Activated CD8-positive, alpha-beta T cell treated with anti-CD3 and anti-CD28 coated beads, Interleukin-2, amount 10 ng/mL, durations not matched to agents 7 days and 5 days (primary cell): ENCODE data around the gene AMBRA1. TPM values are rescaled to one million over a fixed set of nuclear protein-coding genes. Genes with fewer than 3 reads are reported as not detected.

Experiments
- ATAC-seq: fragments of 150-1000 bp; cut with Tn5 transposase; one replicate; pipeline ENCODE4 v1.10.0; 2021; ENCODE audit warnings: moderate library complexity
- CTCF ChIA-PET: fragments of 350-600 bp; sonication (Branson Sonifier 250); formaldehyde crosslinking; loops from one replicate; lab custom pipeline; 2021; ENCODE audit warnings: antibody characterized with exemption; lab: Charles Lee
- POLR2A ChIA-PET: fragments of 350-600 bp; sonication (Branson Sonifier 250); formaldehyde crosslinking; loops from one replicate; lab custom pipeline; 2021; ENCODE audit warnings: antibody characterized with exemption; lab: Charles Lee
- DNase-seq: peaks from one replicate; pipeline ENCODE4 v3.0.0-alpha.2; 2020
- H3K27ac Mint-ChIP-seq: one replicate; pipeline ENCODE4 v1.8.0; 2021; ENCODE audit warnings: mild to moderate bottlenecking, mixed read lengths
- H3K27me3 Mint-ChIP-seq: one replicate; pipeline ENCODE4 v1.8.0; 2021; ENCODE audit warnings: low read depth, mixed read lengths
- H3K36me3 Mint-ChIP-seq: one replicate; pipeline ENCODE4 v1.8.0; 2021; ENCODE audit warnings: low read depth, mixed read lengths
- H3K4me1 Mint-ChIP-seq: one replicate; pipeline ENCODE4 v1.8.0; 2021; ENCODE audit warnings: low read depth, mixed read lengths
- H3K4me3 Mint-ChIP-seq: one replicate; pipeline ENCODE4 v1.8.0; 2021; ENCODE audit warnings: mild to moderate bottlenecking, mixed read lengths
- H3K9me3 Mint-ChIP-seq: one replicate; pipeline ENCODE4 v1.8.0; 2022; ENCODE audit warnings: mixed read lengths; ENCODE audit not compliant: insufficient read depth
- total RNA-seq, 2 experiments: library from RNA; stranded (reverse); gene quantifications; one replicate each; pipeline ENCODE4 v1.2.3, GENCODE V29; 2021

AMBRA1 gene
- total RNA-seq, 2 experiments from 2014 or later = 34.0 to 35.1 TPM

DNA sequence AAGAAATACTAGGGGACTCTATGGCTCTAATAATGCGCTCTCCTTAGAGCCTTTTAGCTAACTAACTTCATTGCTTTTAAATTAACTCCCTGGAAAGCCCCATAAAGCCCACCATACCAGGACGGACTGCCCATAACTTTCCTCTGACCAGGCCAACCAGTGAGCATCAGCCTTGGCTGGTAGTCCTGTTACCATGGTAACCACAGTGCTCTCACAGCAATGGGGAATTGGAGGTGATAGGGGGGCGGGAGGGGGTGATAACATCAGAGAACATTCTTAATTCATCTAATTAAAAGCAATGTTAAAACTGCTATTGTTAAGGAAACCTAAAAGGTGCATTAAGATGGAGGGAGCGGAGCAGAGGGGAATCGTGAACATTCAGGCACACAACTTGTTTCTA lies 175.1 kb downstream of the AMBRA1 start:
- no peak for DNase-seq
- Mint-ChIP-seq H3K4me1 (peaks cover 14% of the 10 kb centered on the region), H3K9me3 (no peaks in the 10 kb centered on the region), H3K27ac (no peak overlapping the region), H3K4me3 (no peak overlapping the region), H3K36me3 (peaks cover 35% of the 10 kb centered on the region), H3K27me3 (no peaks in the 10 kb centered on the region)
- ChIA-PET CTCF (interaction anchor here (1.0 kb wide), 1 partner anchor 111 kb away, joined by 4 read pairs; no protein-coding TSS in a partner anchor), POLR2A (no interaction called here)
- ATAC-seq = no peak

DNA sequence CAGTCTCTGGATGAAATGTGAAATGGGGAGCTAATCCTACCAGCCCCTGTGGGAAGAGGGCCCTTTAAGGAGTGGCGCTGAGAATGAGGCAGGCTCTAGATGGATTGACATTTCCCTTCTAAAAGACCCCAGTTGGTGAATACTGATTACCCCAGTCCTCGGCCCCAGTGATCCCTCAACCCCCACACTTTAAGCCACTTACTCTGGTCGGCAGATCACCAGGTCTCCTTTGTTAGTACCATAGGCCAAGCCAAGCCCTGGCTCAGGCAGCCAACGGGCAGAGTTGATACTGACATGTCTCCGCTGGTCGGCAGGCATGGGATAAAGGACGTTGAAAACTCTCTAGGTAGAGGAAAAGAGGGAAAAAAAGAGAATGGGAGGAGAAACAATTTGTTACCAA lies 176.1 kb downstream of the AMBRA1 start:
- H3K4me3 Mint-ChIP-seq = no peak overlapping the region
- no peak overlapping the region for H3K27ac Mint-ChIP-seq
- DNase-seq = no peak
- H3K27me3 Mint-ChIP-seq = no peaks in the 10 kb centered on the region
- ChIA-PET CTCF (interaction anchor here (1.2 kb wide), 1 partner anchor 112 kb away, joined by 3 read pairs; no protein-coding TSS in a partner anchor), POLR2A (no interaction called here)
- ATAC-seq = no peak
- peaks cover 38% of the 10 kb centered on the region for H3K36me3 Mint-ChIP-seq
- H3K4me1 Mint-ChIP-seq = peaks cover 24% of the 10 kb centered on the region
- no peaks in the 10 kb centered on the region for H3K9me3 Mint-ChIP-seq

DNA sequence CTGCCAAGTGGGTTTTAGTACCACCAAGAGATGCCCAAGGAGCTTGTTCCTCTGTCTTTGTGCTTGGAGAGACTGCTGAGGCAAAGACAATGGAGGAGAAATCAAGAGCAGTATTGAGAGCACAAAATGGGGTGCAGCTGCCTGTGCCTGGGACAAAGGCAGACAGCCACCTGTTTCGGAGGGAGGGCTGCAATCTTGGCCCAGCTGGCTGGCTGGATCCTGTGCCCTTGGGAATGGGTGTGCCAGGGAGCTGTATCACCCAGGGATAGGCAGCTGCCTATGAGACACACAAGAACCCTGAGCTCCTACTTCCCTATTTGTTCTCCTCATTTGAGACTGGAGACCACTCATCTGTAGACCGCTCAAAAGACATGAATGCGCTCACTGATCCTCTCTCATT lies 178.9 kb downstream of the AMBRA1 start:
- H3K27me3 Mint-ChIP-seq = no peaks in the 10 kb centered on the region
- no peaks in the 10 kb centered on the region for H3K9me3 Mint-ChIP-seq
- no peak overlapping the region for H3K27ac Mint-ChIP-seq
- ChIA-PET CTCF (no interaction called here), POLR2A (no interaction called here)
- no peak overlapping the region for H3K4me3 Mint-ChIP-seq
- H3K36me3 Mint-ChIP-seq = peaks cover 34% of the 10 kb centered on the region
- H3K4me1 Mint-ChIP-seq = peaks cover 24% of the 10 kb centered on the region
- ATAC-seq (no peak), DNase-seq (no peak)

DNA sequence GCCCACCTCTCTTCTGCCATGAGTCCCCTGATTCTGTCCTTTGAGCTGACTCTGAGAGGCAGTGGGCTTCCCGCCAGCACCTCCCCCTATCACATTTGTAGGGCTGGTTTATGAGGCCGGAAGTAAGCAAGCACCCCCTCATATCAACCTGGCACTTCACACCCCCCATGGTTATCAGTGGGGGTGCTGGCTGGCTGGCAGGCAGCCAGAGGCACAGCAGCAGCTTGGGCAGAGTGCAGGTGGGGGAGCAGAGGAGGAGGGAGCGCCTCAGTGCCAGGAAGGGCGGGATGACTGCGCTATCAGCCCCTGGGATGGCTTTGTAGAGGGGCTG lies 179.4 kb downstream of the AMBRA1 start:
- POLR2A ChIA-PET = no interaction called here
- H3K4me1 Mint-ChIP-seq = peaks cover 24% of the 10 kb centered on the region
- peaks cover 34% of the 10 kb centered on the region for H3K36me3 Mint-ChIP-seq
- ATAC-seq = peak; percentile 37
- DNase-seq = no peak
- no peaks in the 10 kb centered on the region for H3K9me3 Mint-ChIP-seq
- CTCF ChIA-PET = no interaction called here
- H3K27ac Mint-ChIP-seq = peak overlapping the region; percentile 18
- H3K4me3 Mint-ChIP-seq = no peak overlapping the region
- H3K27me3 Mint-ChIP-seq = no peaks in the 10 kb centered on the region

DNA sequence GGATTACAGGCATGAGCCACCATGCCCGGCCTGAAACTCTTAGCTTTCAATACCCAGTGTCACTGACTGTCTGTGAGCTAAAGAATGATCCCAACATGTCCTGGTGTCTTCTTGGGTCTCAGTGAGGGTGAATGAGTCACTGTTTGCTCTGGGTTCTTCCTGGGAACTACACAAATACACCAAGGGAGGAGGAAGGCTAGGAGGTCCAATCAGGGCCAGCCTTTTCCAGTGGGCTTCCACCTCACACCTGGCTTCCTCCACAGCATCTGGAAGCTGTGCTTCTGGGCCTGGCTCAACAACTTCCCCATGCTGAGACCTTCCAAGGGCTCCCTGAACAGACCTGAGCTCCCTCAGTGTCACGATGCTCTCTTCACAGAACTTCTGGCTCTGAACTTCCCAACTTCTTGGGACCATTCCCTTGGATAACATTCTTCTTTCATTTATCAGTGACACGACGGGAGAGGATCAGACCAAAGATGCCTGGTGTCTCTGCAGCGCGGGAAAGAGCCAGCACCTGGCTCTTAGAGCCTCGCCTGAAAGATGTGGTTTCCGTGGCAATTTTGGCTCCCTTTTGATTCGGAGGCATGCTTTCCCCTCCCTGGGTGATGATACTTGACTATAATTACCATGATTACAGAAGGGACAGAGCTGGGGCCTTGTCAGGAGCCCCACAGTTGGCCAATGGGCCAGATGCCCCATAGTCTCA lies 179.9 kb downstream of the AMBRA1 start:
- no peak overlapping the region for H3K4me3 Mint-ChIP-seq
- ChIA-PET POLR2A (interaction anchor here (0.6 kb wide), 1 partner anchor 323 kb away, joined by 5 read pairs; no protein-coding TSS in a partner anchor), CTCF (interaction anchor here (0.6 to 1.6 kb wide), 2 partner anchors 116 to 175 kb away, joined by 3 read pairs; no protein-coding TSS in a partner anchor)
- peaks cover 24% of the 10 kb centered on the region for H3K4me1 Mint-ChIP-seq
- H3K9me3 Mint-ChIP-seq = no peaks in the 10 kb centered on the region
- H3K27ac Mint-ChIP-seq = peak overlapping the region; percentile 18
- H3K27me3 Mint-ChIP-seq = no peaks in the 10 kb centered on the region
- peak; percentile 69 for ATAC-seq
- DNase-seq = peak; percentile 30
- peaks cover 34% of the 10 kb centered on the region for H3K36me3 Mint-ChIP-seq

DNA sequence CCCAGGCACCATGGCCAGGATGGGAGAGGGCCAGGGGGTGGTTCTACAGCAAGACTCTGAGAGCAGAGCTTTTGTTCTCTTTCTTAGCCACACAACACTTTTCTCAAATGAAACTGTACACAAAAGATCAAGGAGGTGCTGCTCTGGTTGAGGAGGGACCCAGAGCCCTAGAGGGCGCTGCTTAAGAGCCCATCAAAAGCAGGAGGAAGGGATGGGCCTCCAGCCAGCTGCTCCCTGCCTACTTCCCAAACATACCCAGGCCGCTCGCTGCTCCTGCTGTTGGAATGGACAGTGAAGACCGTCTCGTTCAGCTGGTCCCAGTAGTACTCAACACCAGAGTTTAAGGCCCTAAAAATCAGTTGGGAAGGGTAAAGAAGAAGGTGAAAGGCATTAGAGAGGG lies 183.8 kb downstream of the AMBRA1 start:
- no peaks in the 10 kb centered on the region for H3K27me3 Mint-ChIP-seq
- no peak for DNase-seq
- ChIA-PET CTCF (interaction anchor here (1.4 to 1.6 kb wide), 2 partner anchors 57 to 120 kb away, joined by 3 to 6 read pairs; no protein-coding TSS in a partner anchor), POLR2A (no interaction called here)
- H3K4me3 Mint-ChIP-seq = no peak overlapping the region
- H3K4me1 Mint-ChIP-seq = peaks cover 21% of the 10 kb centered on the region
- no peak overlapping the region for H3K27ac Mint-ChIP-seq
- peaks cover 24% of the 10 kb centered on the region for H3K36me3 Mint-ChIP-seq
- ATAC-seq = no peak
- no peaks in the 10 kb centered on the region for H3K9me3 Mint-ChIP-seq

DNA sequence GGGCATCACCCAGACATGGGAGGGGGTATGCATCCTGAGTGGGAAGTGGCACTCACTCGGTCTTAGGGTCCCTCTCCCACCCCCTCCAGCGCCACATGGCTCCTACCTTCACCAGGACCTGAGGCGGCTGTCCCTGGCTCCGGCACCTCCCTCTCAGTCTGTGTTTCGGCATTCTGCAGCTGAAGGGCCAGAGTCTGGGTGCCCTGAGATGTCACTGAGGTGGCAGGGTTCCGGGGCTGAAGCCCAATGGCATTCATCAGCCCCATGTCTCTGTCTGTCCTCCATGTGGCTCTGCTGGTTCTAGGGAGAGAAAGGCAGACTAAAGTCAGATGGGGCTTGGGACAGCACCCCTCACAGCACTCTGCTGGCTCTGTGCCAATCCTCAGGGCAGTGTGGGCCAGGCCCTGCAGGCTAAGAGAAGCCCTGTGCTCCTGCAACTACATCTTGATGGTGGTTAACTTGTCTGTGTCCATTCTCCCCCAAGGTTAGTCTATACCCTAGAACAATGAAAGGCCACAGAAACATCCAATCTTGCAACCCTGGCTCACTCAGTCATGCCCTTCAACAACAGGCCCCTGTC lies 185.3 kb downstream of the AMBRA1 start:
- no peak overlapping the region for H3K4me3 Mint-ChIP-seq
- no peak overlapping the region for H3K27ac Mint-ChIP-seq
- H3K36me3 Mint-ChIP-seq = peaks cover 12% of the 10 kb centered on the region
- CTCF ChIA-PET = interaction anchor here (0.8 kb wide), 1 partner anchor 20 kb away, joined by 3 read pairs; no protein-coding TSS in a partner anchor
- no peaks in the 10 kb centered on the region for H3K9me3 Mint-ChIP-seq
- H3K4me1 Mint-ChIP-seq = peaks cover 7% of the 10 kb centered on the region
- ATAC-seq (no peak), DNase-seq (no peak)
- H3K27me3 Mint-ChIP-seq = no peaks in the 10 kb centered on the region
- POLR2A ChIA-PET = no interaction called here

DNA sequence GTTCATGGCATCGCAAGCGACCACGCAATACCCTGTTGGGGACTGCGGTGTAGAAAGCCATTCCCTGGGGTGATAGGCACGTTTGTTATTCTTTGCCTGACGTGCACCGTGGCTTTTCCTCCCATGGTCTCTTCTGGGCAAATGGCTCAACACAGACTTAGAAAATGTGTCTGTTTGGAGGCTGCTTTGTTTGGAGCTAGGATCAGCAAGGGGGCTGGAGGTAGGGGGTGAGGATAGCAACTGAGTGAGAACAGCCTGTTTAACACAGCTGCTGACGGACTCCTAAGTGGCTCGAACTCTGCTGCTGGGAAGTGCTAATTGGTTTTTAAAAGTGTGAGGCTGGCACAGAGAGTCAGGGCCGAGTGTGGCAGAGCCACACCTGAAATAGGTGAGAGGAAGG lies 186.2 kb downstream of the AMBRA1 start:
- peaks cover 10% of the 10 kb centered on the region for H3K36me3 Mint-ChIP-seq
- no peaks in the 10 kb centered on the region for H3K4me1 Mint-ChIP-seq
- no peak for DNase-seq
- H3K9me3 Mint-ChIP-seq = no peaks in the 10 kb centered on the region
- ATAC-seq = no peak
- no peak overlapping the region for H3K27ac Mint-ChIP-seq
- H3K27me3 Mint-ChIP-seq = no peaks in the 10 kb centered on the region
- POLR2A ChIA-PET = no interaction called here
- CTCF ChIA-PET = interaction anchor here (1.1 kb wide), 1 partner anchor 55 kb away, joined by 3 read pairs; no protein-coding TSS in a partner anchor
- no peak overlapping the region for H3K4me3 Mint-ChIP-seq

DNA sequence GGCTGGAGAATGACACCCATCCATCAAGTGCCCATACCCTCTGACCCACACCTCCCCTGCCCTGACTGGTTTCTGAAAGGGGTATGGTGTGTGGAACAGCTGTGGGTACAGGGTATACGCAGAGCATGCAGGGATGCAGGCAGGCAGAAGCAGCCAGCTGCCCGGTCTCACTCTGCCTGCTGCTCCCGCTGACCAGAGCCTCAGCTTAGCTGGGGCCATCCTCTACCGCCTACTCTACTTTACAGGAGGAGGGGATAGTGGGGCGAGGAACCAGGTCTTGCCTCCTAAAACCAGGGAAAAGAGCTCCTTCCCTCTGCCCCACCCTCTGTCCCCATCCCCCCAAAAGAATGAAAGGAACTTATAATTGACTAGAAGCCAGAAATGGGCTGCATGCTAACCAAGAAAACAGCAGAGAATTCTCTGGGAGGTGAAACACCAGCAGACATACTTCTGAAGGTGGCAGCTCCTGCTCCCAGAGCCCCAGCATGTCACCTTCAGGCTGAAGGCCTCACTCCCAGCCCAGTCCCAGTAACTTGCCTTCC lies 189.3 kb downstream of the AMBRA1 start:
- H3K4me1 Mint-ChIP-seq = no peaks in the 10 kb centered on the region
- ATAC-seq (no peak), DNase-seq (no peak)
- peaks cover 10% of the 10 kb centered on the region for H3K36me3 Mint-ChIP-seq
- no peaks in the 10 kb centered on the region for H3K27me3 Mint-ChIP-seq
- no peak overlapping the region for H3K27ac Mint-ChIP-seq
- CTCF ChIA-PET = interaction anchor here (1.0 kb wide), 1 partner anchor 12 kb away, joined by 3 read pairs; no protein-coding TSS in a partner anchor
- no peak overlapping the region for H3K4me3 Mint-ChIP-seq
- H3K9me3 Mint-ChIP-seq = no peaks in the 10 kb centered on the region
- POLR2A ChIA-PET = no interaction called here

DNA sequence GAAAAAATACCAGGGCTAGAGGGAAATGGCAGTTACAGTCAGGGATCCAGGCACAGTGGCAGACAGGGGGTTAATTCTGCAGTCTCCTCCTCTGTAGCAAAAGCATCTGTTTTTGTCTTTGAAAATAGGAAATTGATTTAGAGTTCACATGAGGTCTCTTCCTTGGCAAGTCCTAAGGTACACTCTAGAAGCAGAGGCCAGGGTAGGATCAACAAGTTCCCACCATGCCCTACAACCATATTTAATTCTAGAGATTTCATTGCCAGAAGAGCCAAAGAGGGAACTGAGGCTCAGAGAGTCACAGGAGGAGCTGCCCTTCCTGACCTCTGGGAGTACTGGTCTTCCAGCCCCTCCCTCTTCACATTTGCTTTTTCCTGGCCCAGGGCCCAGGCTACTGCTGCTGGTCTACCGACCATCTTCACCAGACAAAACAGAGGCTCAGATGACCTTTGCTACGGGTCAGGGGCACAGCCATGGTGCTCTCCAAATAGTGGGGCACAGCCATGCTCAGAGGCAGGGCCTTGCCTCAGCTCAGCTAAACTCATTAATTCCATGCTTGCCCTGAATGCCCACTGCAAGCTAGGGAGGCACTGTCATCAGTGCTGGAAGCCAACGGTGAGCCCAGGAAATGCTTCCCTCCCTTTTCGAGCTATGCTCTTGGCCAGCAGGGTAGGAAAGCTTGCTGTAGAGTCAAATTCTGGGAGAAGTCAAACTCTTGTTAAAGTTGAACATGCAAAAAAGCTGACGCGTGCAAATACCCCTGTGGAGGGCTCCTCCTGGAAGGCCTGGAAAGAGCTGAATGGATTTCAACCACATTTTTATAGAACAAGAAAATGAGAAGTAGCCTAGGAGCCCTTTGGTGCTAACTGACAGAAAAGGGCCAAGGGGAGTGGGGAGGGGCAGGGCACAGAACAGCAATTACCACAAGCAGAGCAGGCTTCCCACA lies 190.6 kb downstream of the AMBRA1 start:
- H3K36me3 Mint-ChIP-seq = peaks cover 6% of the 10 kb centered on the region
- no peaks in the 10 kb centered on the region for H3K9me3 Mint-ChIP-seq
- ChIA-PET POLR2A (interaction anchor here (1.0 kb wide), 1 partner anchor 20 kb away, joined by 3 read pairs; no protein-coding TSS in a partner anchor), CTCF (interaction anchor here (1.2 kb wide), 1 partner anchor 87 kb away, joined by 3 read pairs; no protein-coding TSS in a partner anchor)
- no peak overlapping the region for H3K27ac Mint-ChIP-seq
- ATAC-seq (no peak), DNase-seq (no peak)
- no peak overlapping the region for H3K4me3 Mint-ChIP-seq
- H3K4me1 Mint-ChIP-seq = no peaks in the 10 kb centered on the region
- H3K27me3 Mint-ChIP-seq = no peaks in the 10 kb centered on the region

DNA sequence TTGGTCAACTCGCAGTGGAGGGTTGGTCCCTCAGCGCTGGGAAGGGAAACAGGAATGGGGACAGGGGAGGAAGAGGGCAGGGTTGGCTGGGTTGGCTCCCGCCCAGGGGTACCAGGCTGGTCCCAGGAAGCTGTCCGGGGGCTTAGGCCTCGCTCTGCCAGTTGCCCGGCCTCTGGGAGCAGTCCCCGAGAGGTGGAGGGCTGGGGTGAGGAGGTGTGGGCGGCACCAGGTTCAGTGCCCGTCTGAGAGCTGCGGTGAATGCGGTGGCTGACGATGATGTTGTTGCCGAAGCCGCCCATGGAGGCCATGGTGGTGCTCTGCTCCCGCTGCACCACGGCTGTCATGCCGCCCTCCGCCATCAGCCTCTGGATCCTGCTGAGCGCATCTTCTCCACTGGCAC lies 196.3 kb downstream of the AMBRA1 start:
- no peak for DNase-seq
- Mint-ChIP-seq H3K36me3 (peaks cover 12% of the 10 kb centered on the region), H3K27me3 (peaks cover 11% of the 10 kb centered on the region), H3K9me3 (no peaks in the 10 kb centered on the region), H3K4me1 (peaks cover 10% of the 10 kb centered on the region), H3K4me3 (no peak overlapping the region), H3K27ac (no peak overlapping the region)
- no peak for ATAC-seq
- ChIA-PET CTCF (interaction anchor here (2.0 kb wide), 1 partner anchor 132 kb away, joined by 5 read pairs; no protein-coding TSS in a partner anchor), POLR2A (no interaction called here)
